ENCODE data around the gene GPD2. TPM values are rescaled to one million over a fixed set of nuclear protein-coding genes. Genes with fewer than 3 reads are reported as not detected.

GPD2 gene
- total RNA-seq, 1 experiment from 2014 or later: 58.3 TPM

GRCh38 chr2:156397229-156397628 is 39.0 kb upstream of the GPD2 start:
- H3K36me3 ChIP-seq (ENCODE audit: control insufficient read depth, insufficient read depth, low read length): no peaks in the 10 kb centered on the region
- TF ChIP-seq CTCF (IDR thresholded peaks at IDR 0.05; ENCODE audit: insufficient read depth in 1 of 2, low read depth in 1 of 2, low read length in 1 of 2, severe bottlenecking in 1 of 2, unreplicated experiment in 1 of 2): no peak
- Mint-ChIP-seq H3K4me3 (ENCODE audit: unreplicated experiment) (no peak overlapping the region), H3K9me3 (ENCODE audit: unreplicated experiment) (no peaks in the 10 kb centered on the region), H3K27me3 (ENCODE audit: insufficient read depth, unreplicated experiment) (peaks cover 8% of the 10 kb centered on the region), H3K27ac (ENCODE audit: unreplicated experiment) (no peak overlapping the region), H3K4me1 (ENCODE audit: low read depth, unreplicated experiment) (peaks cover 37% of the 10 kb centered on the region), H3K36me3 (ENCODE audit: insufficient read depth, unreplicated experiment) (peaks cover 21% of the 10 kb centered on the region)
- peaks cover 15% of the 10 kb centered on the region; the same call in 1 of the 2 replicates for H3K4me1 ChIP-seq
- CTCF ChIA-PET: no interaction called here
- no peaks in the 10 kb centered on the region for H3K27me3 ChIP-seq (replicated peaks; ENCODE audit: control insufficient read depth, insufficient read depth, low read length)
- intact Hi-C loops (cut with micrococcal nuclease; ENCODE audit: unreplicated experiment): no loop called here
- BruUV-seq (replicated peaks): no TSS peak
- DNase-seq: no peak
- H3K4me3 ChIP-seq (ENCODE audit: low read depth, low read length): no peak overlapping the region
- H3K9me3 ChIP-seq: no peaks in the 10 kb centered on the region
- POLR2A ChIA-PET: no interaction called here

GRCh38 chr2:156398176-156398575 is 38.0 kb upstream of the GPD2 start:
- no peaks in the 10 kb centered on the region for H3K27me3 ChIP-seq (replicated peaks; ENCODE audit: control insufficient read depth, insufficient read depth, low read length)
- no peak overlapping the region for H3K4me3 ChIP-seq (ENCODE audit: low read depth, low read length)
- peaks cover 16% of the 10 kb centered on the region; the same call in 1 of the 2 replicates for H3K4me1 ChIP-seq
- H3K4me1 Mint-ChIP-seq (ENCODE audit: low read depth, unreplicated experiment): peaks cover 38% of the 10 kb centered on the region
- intact Hi-C loops (cut with micrococcal nuclease; ENCODE audit: unreplicated experiment): no loop called here
- ChIA-PET CTCF (no interaction called here), POLR2A (no interaction called here)
- no peak overlapping the region for H3K27ac Mint-ChIP-seq (ENCODE audit: unreplicated experiment)
- no peak overlapping the region for H3K4me3 Mint-ChIP-seq (ENCODE audit: unreplicated experiment)
- H3K36me3 Mint-ChIP-seq (ENCODE audit: insufficient read depth, unreplicated experiment): peaks cover 21% of the 10 kb centered on the region
- H3K9me3 Mint-ChIP-seq (ENCODE audit: unreplicated experiment): no peaks in the 10 kb centered on the region
- TF ChIP-seq CTCF (IDR thresholded peaks at IDR 0.05; ENCODE audit: insufficient read depth in 1 of 2, low read depth in 1 of 2, low read length in 1 of 2, severe bottlenecking in 1 of 2, unreplicated experiment in 1 of 2): no peak
- no TSS peak for BruUV-seq (replicated peaks)
- H3K27me3 Mint-ChIP-seq (ENCODE audit: insufficient read depth, unreplicated experiment): peaks cover 8% of the 10 kb centered on the region
- H3K9me3 ChIP-seq: no peaks in the 10 kb centered on the region
- DNase-seq: no peak
- no peaks in the 10 kb centered on the region for H3K36me3 ChIP-seq (ENCODE audit: control insufficient read depth, insufficient read depth, low read length)

- ChIA-PET CTCF (interaction anchor here (1.4 kb wide), 1 partner anchor 64 kb away, joined by 7 read pairs; no protein-coding TSS in a partner anchor), POLR2A (interaction anchor here (1.4 kb wide), 1 partner anchor 65 kb away, joined by 5 read pairs; no protein-coding TSS in a partner anchor)
- BruUV-seq (replicated peaks): no TSS peak
- Mint-ChIP-seq H3K4me3 (ENCODE audit: unreplicated experiment) (peak overlapping the region; percentile 88), H3K27me3 (ENCODE audit: insufficient read depth, unreplicated experiment) (peaks cover 8% of the 10 kb centered on the region), H3K4me1 (ENCODE audit: low read depth, unreplicated experiment) (peaks cover 38% of the 10 kb centered on the region), H3K36me3 (ENCODE audit: insufficient read depth, unreplicated experiment) (peaks cover 21% of the 10 kb centered on the region), H3K27ac (ENCODE audit: unreplicated experiment) (peak overlapping the region; percentile 97), H3K9me3 (ENCODE audit: unreplicated experiment) (no peaks in the 10 kb centered on the region)
- DNase-seq: peak in 1 of 2 experiments; percentile 28
- Histone ChIP-seq H3K27me3 (replicated peaks; ENCODE audit: control insufficient read depth, insufficient read depth, low read length) (no peaks in the 10 kb centered on the region), H3K4me3 (ENCODE audit: low read depth, low read length) (peak overlapping the region; percentile 74), H3K4me1 (peaks cover 16% of the 10 kb centered on the region; the same call in 1 of the 2 replicates), H3K36me3 (ENCODE audit: control insufficient read depth, insufficient read depth, low read length) (no peaks in the 10 kb centered on the region), H3K9me3 (no peaks in the 10 kb centered on the region)
- TF ChIP-seq CTCF (IDR thresholded peaks at IDR 0.05; ENCODE audit: insufficient read depth in 1 of 2, low read depth in 1 of 2, low read length in 1 of 2, severe bottlenecking in 1 of 2, unreplicated experiment in 1 of 2): no peak
- intact Hi-C loops (cut with micrococcal nuclease; ENCODE audit: unreplicated experiment): no loop called here
These were observed 36.8 kb upstream of the GPD2 start for GRCh38 chr2:156399224-156399949.

Data from Caco-2 (cell line).